Neural cell (in vitro differentiated cells): ENCODE results near the gene IFT122. TPM values are rescaled to one million over a fixed set of nuclear protein-coding genes. Genes with fewer than 3 reads are reported as not detected.

Experiments
- H2AFZ ChIP-seq: fragments of 200-600, 300-800 bp; sonication (generic), shearing (Covaris generic); 2 replicates; pipeline ENCODE4 v1.6.0; 2014; ENCODE audit warnings: low read depth, mild to moderate bottlenecking, antibody characterized with exemption, low read length, moderate library complexity
- H3F3A ChIP-seq: fragments of 200-600 bp; shearing (Covaris generic); 2 replicates; pipeline ENCODE4 v1.6.1; 2016; ENCODE audit warnings: mild to moderate bottlenecking, moderate library complexity, mixed read lengths, antibody characterized with exemption, low read length; ENCODE audit not compliant: insufficient read depth, poor library complexity, severe bottlenecking
- H3K27ac ChIP-seq: fragments of 200-600, 300-800 bp; sonication (generic), shearing (Covaris generic); 2 replicates; pipeline ENCODE4 v1.5.1; 2014; ENCODE audit warnings: mild to moderate bottlenecking, low read length, moderate library complexity
- H3K27me3 ChIP-seq: fragments of 300-800, 200-600 bp; sonication (generic), shearing (Covaris generic); 2 replicates; pipeline ENCODE4 v1.6.0; 2014; ENCODE audit warnings: mild to moderate bottlenecking, low read depth, low read length, moderate library complexity; ENCODE audit not compliant: insufficient read depth
- H3K36me3 ChIP-seq: fragments of 300-800, 200-600 bp; sonication (generic), shearing (Covaris generic); 2 replicates; pipeline ENCODE4 v1.5.1; 2014; ENCODE audit warnings: mild to moderate bottlenecking, antibody characterized with exemption, low read length, moderate library complexity; ENCODE audit not compliant: insufficient read depth
- H3K4me2 ChIP-seq: fragments of 300-800, 200-600 bp; sonication (generic), shearing (Covaris generic); 2 replicates; pipeline ENCODE4 v1.6.0; 2014; ENCODE audit warnings: mild to moderate bottlenecking, low read length
- H3K4me3 ChIP-seq: fragments of 300-800, 200-600 bp; sonication (generic), shearing (Covaris generic); 2 replicates; pipeline ENCODE4 v1.5.1; 2014; ENCODE audit warnings: mild to moderate bottlenecking, low read length, moderate library complexity
- H3K79me2 ChIP-seq: fragments of 200-600 bp; shearing (Covaris generic); replicated peaks from 2 replicates; pipeline ENCODE4 v1.6.0; 2014; ENCODE audit warnings: mild to moderate bottlenecking, low read length, moderate library complexity; ENCODE audit not compliant: insufficient read depth
- H3K9ac ChIP-seq: fragments of 300-800, 200-600 bp; sonication (generic), shearing (Covaris generic); 2 replicates; pipeline ENCODE4 v1.6.1; 2016; ENCODE audit warnings: mild to moderate bottlenecking, low read length, mixed read lengths
- H3K9me2 ChIP-seq: fragments of 200-600 bp; shearing (Covaris generic); 2 replicates; pipeline ENCODE4 v1.6.1; 2016; ENCODE audit warnings: mild to moderate bottlenecking, low read length, mixed read lengths; ENCODE audit not compliant: insufficient read depth
- H3K9me3 ChIP-seq: fragments of 200-600, 300-800 bp; sonication (generic), shearing (Covaris generic); 2 replicates; pipeline ENCODE4 v1.6.1; 2016; ENCODE audit warnings: mild to moderate bottlenecking, mixed run types, low read length, moderate library complexity, mixed read lengths
- H4K20me1 ChIP-seq: fragments of 200-600 bp; shearing (Covaris generic); 2 replicates; pipeline ENCODE4 v1.6.1; 2016; ENCODE audit warnings: mild to moderate bottlenecking, mixed run types; ENCODE audit not compliant: insufficient read depth
- CTCF ChIP-seq: fragments of 450-650 bp; IDR thresholded peaks from 2 replicates; pipeline ENCODE4 v1.5.1; 2014; ENCODE audit warnings: antibody characterized with exemption, mild to moderate bottlenecking, moderate library complexity; ENCODE audit not compliant: poor library complexity, severe bottlenecking
- EP300 ChIP-seq: fragments of 450-650 bp; conservative IDR thresholded peaks from 2 replicates; pipeline ENCODE4 v1.6.1; 2014; ENCODE audit warnings: antibody characterized with exemption, mild to moderate bottlenecking, moderate library complexity; ENCODE audit not compliant: poor library complexity, severe bottlenecking
- EZH2 ChIP-seq: fragments of 200-600, 300-800 bp; shearing (Covaris generic), sonication (generic); IDR thresholded peaks from 2 replicates; pipeline ENCODE4 v1.6.1; 2014; ENCODE audit warnings: antibody characterized with exemption, low read length, borderline replicate concordance, mild to moderate bottlenecking; ENCODE audit not compliant: insufficient read depth, poor library complexity, severe bottlenecking
- MXI1 ChIP-seq: fragments of 450-650 bp; conservative IDR thresholded peaks from 2 replicates; pipeline ENCODE4 v1.6.1; 2014; ENCODE audit warnings: antibody characterized with exemption, mild to moderate bottlenecking; ENCODE audit not compliant: poor library complexity, severe bottlenecking
- POLR2AphosphoS5 ChIP-seq: IDR thresholded peaks from 2 replicates; pipeline ENCODE4 v1.6.1; 2012
- RAD21 ChIP-seq: fragments of 450-650 bp; conservative IDR thresholded peaks from 2 replicates; pipeline ENCODE4 v1.6.1; 2014; ENCODE audit warnings: antibody characterized with exemption, mild to moderate bottlenecking, moderate library complexity
- REST ChIP-seq: IDR thresholded peaks from 2 replicates; pipeline ENCODE4 v1.6.1; 2012; ENCODE audit warnings: borderline replicate concordance
- SMC3 ChIP-seq: fragments of 450-650 bp; conservative IDR thresholded peaks from 2 replicates; pipeline ENCODE4 v1.6.1; 2014; ENCODE audit warnings: antibody characterized with exemption, mild to moderate bottlenecking, moderate library complexity; ENCODE audit not compliant: poor library complexity
- TAF1 ChIP-seq: IDR thresholded peaks from 2 replicates; pipeline ENCODE4 v1.6.1; 2012; ENCODE audit warnings: low read depth
- polyA plus RNA-seq: library from polyadenylated mRNA; depleted of rRNA; stranded (reverse); fragments of >200 nt; gene quantifications from 2 replicates; pipeline ENCODE4 v1.2.3, GENCODE V29; 2014

IFT122 gene
- polyA plus RNA-seq, 1 donor from 2014 or later, result 28.3 TPM

GRCh38 chr3:129504471-129505100 is 64.6 kb downstream of the IFT122 start:
- H3K36me3 ChIP-seq, result no peaks in the 10 kb centered on the region
- H3K9ac ChIP-seq, result no peak overlapping the region
- H3K4me2 ChIP-seq, result no peak overlapping the region
- H3K27me3 ChIP-seq, result no peaks in the 10 kb centered on the region
- H2AFZ ChIP-seq, result no peak overlapping the region
- H3K79me2 ChIP-seq, result no peaks in the 10 kb centered on the region
- no peak for TF ChIP-seq CTCF
- no peak for TF ChIP-seq SMC3
- TF ChIP-seq POLR2AphosphoS5, result no peak
- no peak for TF ChIP-seq TAF1
- no peak for TF ChIP-seq MXI1
- no peak for TF ChIP-seq REST
- TF ChIP-seq EZH2, result no peak
- TF ChIP-seq EP300, result no peak
- TF ChIP-seq RAD21, result no peak
- H3K4me3 ChIP-seq, result no peak overlapping the region
- H3F3A ChIP-seq, result no peaks in the 10 kb centered on the region
- H3K27ac ChIP-seq, result no peak overlapping the region
- H3K9me2 ChIP-seq, result no peaks in the 10 kb centered on the region
- no peaks in the 10 kb centered on the region for H3K9me3 ChIP-seq
- H4K20me1 ChIP-seq, result no peaks in the 10 kb centered on the region

- H3K79me2 ChIP-seq, result no peaks in the 10 kb centered on the region
- H3K27ac ChIP-seq, result no peak overlapping the region
- no peaks in the 10 kb centered on the region for H3K27me3 ChIP-seq
- H3K9me3 ChIP-seq, result no peaks in the 10 kb centered on the region
- no peaks in the 10 kb centered on the region for H4K20me1 ChIP-seq
- no peaks in the 10 kb centered on the region for H3K9me2 ChIP-seq
- H3K4me3 ChIP-seq, result no peak overlapping the region
- H2AFZ ChIP-seq, result no peak overlapping the region
- no peaks in the 10 kb centered on the region for H3K36me3 ChIP-seq
- no peak overlapping the region for H3K9ac ChIP-seq
- TF ChIP-seq EZH2, result no peak
- TF ChIP-seq REST, result no peak
- TF ChIP-seq SMC3, result no peak
- no peak for TF ChIP-seq POLR2AphosphoS5
- no peak for TF ChIP-seq EP300
- no peak for TF ChIP-seq TAF1
- no peak for TF ChIP-seq CTCF
- no peak for TF ChIP-seq RAD21
- TF ChIP-seq MXI1, result no peak
- no peaks in the 10 kb centered on the region for H3F3A ChIP-seq
- H3K4me2 ChIP-seq, result no peak overlapping the region
Measured at GRCh38 chr3:129505341-129505740, 65.3 kb downstream of the IFT122 start.
